ENCODE data around the gene WNT5A.

The WNT5A gene

GRCh38 chr3:55442861-55443260 is 44.2 kb downstream of the WNT5A start:
- DNase-seq: peak; percentile 75

GRCh38 chr3:55441499-55441898 is 45.6 kb downstream of the WNT5A start:
- no peak for DNase-seq

GRCh38 chr3:55440104-55440708 is 46.9 kb downstream of the WNT5A start:
- DNase-seq: peak; percentile 53

- DNase-seq: no peak
Measured at GRCh38 chr3:55439657-55440056, 47.4 kb downstream of the WNT5A start.

- no peak for DNase-seq
Measured at GRCh38 chr3:55436644-55437043, 50.5 kb downstream of the WNT5A start.

- DNase-seq: no peak
Measured at GRCh38 chr3:55435491-55435890, 51.6 kb downstream of the WNT5A start.

GRCh38 chr3:55434789-55435188 is 52.3 kb downstream of the WNT5A start:
- DNase-seq: peak; percentile 33

- no peak for DNase-seq
Measured at GRCh38 chr3:55431041-55431440, 56.1 kb downstream of the WNT5A start.

GRCh38 chr3:55427739-55428138 is 59.4 kb downstream of the WNT5A start:
- DNase-seq: no peak

GRCh38 chr3:55426486-55426885 is 60.6 kb downstream of the WNT5A start:
- peak; percentile 29 for DNase-seq

GRCh38 chr3:55423782-55424181 is 63.3 kb downstream of the WNT5A start:
- no peak for DNase-seq

- DNase-seq: no peak
Measured at GRCh38 chr3:55417211-55417610, 69.9 kb downstream of the WNT5A start.

- DNase-seq: peak; percentile 67
Measured at GRCh38 chr3:55416331-55416821, 70.7 kb downstream of the WNT5A start.

Measured in fibroblast of skin of right quadriceps (primary cell).